CD4-positive, alpha-beta T cell treated with Interferon gamma for 1 hour (primary cell): Measurements from ENCODE around the gene GRHL3.

ENCODE experiments used
- DNase-seq: peaks from one replicate; pipeline ENCODE4 v3.0.0-alpha.2; 2020

Gene GRHL3

GRCh38 chr1:24374891-24375786 is 56.0 kb downstream of the GRHL3 start:
- DNase-seq: no peak

- DNase-seq: no peak
These were observed 60.7 kb downstream of the GRHL3 start for GRCh38 chr1:24379733-24380315.

GRCh38 chr1:24380508-24380907 is 61.4 kb downstream of the GRHL3 start:
- DNase-seq: no peak

GRCh38 chr1:24381256-24381655 is 62.1 kb downstream of the GRHL3 start:
- no peak for DNase-seq

- DNase-seq: no peak
These were observed 63.0 kb downstream of the GRHL3 start for GRCh38 chr1:24382165-24382577.

- DNase-seq: no peak
These were observed 64.3 kb downstream of the GRHL3 start for GRCh38 chr1:24383381-24383940.

- peak; percentile 52 for DNase-seq
These were observed 65.3 kb downstream of the GRHL3 start for GRCh38 chr1:24384251-24385090.

GRCh38 chr1:24385160-24385940 is 66.2 kb downstream of the GRHL3 start:
- peak; percentile 17 for DNase-seq

- DNase-seq: no peak
These were observed 67.1 kb downstream of the GRHL3 start for GRCh38 chr1:24386241-24386640.

- DNase-seq: no peak
These were observed 67.8 kb downstream of the GRHL3 start for GRCh38 chr1:24386931-24387330.

- DNase-seq: no peak
These were observed 68.5 kb downstream of the GRHL3 start for GRCh38 chr1:24387636-24388175.

GRCh38 chr1:24388331-24388885 is 69.3 kb downstream of the GRHL3 start:
- no peak for DNase-seq

- no peak for DNase-seq
These were observed 70.1 kb downstream of the GRHL3 start for GRCh38 chr1:24389231-24389678.

GRCh38 chr1:24390924-24391782 is 72.0 kb downstream of the GRHL3 start:
- peak; percentile 80 for DNase-seq

- DNase-seq: peak; percentile 59
These were observed 72.9 kb downstream of the GRHL3 start for GRCh38 chr1:24391882-24392603.

GRCh38 chr1:24392604-24392946 is 73.4 kb downstream of the GRHL3 start:
- no peak for DNase-seq

- DNase-seq: no peak
These were observed 74.0 kb downstream of the GRHL3 start for GRCh38 chr1:24392982-24393650.

GRCh38 chr1:24393892-24394291 is 74.7 kb downstream of the GRHL3 start:
- no peak for DNase-seq

GRCh38 chr1:24400065-24400464 is 80.9 kb downstream of the GRHL3 start:
- no peak for DNase-seq
